ENCODE measurements around the gene PYGB. TPM values are rescaled to one million over a fixed set of nuclear protein-coding genes. Genes with fewer than 3 reads are reported as not detected.
A peak's percentile ranks its signal among the peaks of the same experiment; 100 is the strongest.

PYGB gene
- total RNA-seq, 1 experiment from 2014 or later: 78.9 TPM

DNA sequence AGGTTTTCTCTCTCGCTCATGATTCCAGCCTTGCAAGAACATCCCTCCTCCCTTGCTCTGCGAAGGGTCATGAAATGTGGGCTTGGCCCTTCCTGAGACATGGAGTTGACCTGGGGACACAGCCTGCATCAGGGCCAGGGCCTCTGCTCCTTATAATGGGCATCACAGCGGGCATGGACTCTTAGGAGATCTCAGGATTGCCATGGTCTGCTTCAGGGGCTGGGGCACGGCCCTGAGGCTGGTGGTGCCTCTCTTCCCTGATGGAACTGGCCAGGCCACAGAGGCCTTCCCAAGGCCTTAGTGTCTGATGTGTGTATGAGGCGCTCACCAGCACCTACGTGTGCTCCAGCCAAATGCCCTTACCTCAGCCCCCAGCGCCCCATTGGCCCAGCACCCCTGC, 28.5 kb upstream of the PYGB start:
- Mint-ChIP-seq H3K27ac (ENCODE audit: unreplicated experiment) (no peak overlapping the region), H3K4me1 (ENCODE audit: low read depth, unreplicated experiment) (peaks cover 7% of the 10 kb centered on the region), H3K36me3 (ENCODE audit: insufficient read depth, unreplicated experiment) (peaks cover 39% of the 10 kb centered on the region), H3K4me3 (ENCODE audit: unreplicated experiment) (no peak overlapping the region), H3K9me3 (ENCODE audit: unreplicated experiment) (no peaks in the 10 kb centered on the region), H3K27me3 (ENCODE audit: insufficient read depth, unreplicated experiment) (no peaks in the 10 kb centered on the region)
- intact Hi-C loops (cut with micrococcal nuclease; ENCODE audit: unreplicated experiment): no loop called here
- no TSS peak for BruUV-seq (replicated peaks)
- CTCF ChIA-PET: no interaction called here
- H3K27me3 ChIP-seq (replicated peaks; ENCODE audit: control insufficient read depth, insufficient read depth, low read length): no peaks in the 10 kb centered on the region
- POLR2A ChIA-PET: no interaction called here
- DNase-seq: no peak
- no peaks in the 10 kb centered on the region for H3K9me3 ChIP-seq
- TF ChIP-seq, protein P1, sequence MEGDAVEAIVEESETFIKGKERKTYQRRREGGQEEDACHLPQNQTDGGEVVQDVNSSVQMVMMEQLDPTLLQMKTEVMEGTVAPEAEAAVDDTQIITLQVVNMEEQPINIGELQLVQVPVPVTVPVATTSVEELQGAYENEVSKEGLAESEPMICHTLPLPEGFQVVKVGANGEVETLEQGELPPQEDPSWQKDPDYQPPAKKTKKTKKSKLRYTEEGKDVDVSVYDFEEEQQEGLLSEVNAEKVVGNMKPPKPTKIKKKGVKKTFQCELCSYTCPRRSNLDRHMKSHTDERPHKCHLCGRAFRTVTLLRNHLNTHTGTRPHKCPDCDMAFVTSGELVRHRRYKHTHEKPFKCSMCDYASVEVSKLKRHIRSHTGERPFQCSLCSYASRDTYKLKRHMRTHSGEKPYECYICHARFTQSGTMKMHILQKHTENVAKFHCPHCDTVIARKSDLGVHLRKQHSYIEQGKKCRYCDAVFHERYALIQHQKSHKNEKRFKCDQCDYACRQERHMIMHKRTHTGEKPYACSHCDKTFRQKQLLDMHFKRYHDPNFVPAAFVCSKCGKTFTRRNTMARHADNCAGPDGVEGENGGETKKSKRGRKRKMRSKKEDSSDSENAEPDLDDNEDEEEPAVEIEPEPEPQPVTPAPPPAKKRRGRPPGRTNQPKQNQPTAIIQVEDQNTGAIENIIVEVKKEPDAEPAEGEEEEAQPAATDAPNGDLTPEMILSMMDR (IDR thresholded peaks at IDR 0.05; ENCODE audit: insufficient read depth in 1 of 2, low read depth in 1 of 2, low read length in 1 of 2, severe bottlenecking in 1 of 2, unreplicated experiment in 1 of 2): no peak
- peaks cover 7% of the 10 kb centered on the region for H3K36me3 ChIP-seq (ENCODE audit: control insufficient read depth, insufficient read depth, low read length)
- H3K4me1 ChIP-seq: peaks cover 3% of the 10 kb centered on the region; the same call in 1 of the 2 replicates
- no peak overlapping the region for H3K4me3 ChIP-seq (ENCODE audit: low read depth, low read length)

GRCh38 chr20:25220021-25220730, 27.7 kb upstream of the PYGB start:
- Histone ChIP-seq H3K27me3 (replicated peaks; ENCODE audit: control insufficient read depth, insufficient read depth, low read length) (no peaks in the 10 kb centered on the region), H3K9me3 (no peaks in the 10 kb centered on the region), H3K36me3 (ENCODE audit: control insufficient read depth, insufficient read depth, low read length) (peaks cover 7% of the 10 kb centered on the region), H3K4me1 (peaks cover 3% of the 10 kb centered on the region; the same call in 1 of the 2 replicates), H3K4me3 (ENCODE audit: low read depth, low read length) (no peak overlapping the region)
- Mint-ChIP-seq H3K4me1 (ENCODE audit: low read depth, unreplicated experiment) (peaks cover 7% of the 10 kb centered on the region), H3K27me3 (ENCODE audit: insufficient read depth, unreplicated experiment) (no peaks in the 10 kb centered on the region), H3K27ac (ENCODE audit: unreplicated experiment) (no peak overlapping the region), H3K4me3 (ENCODE audit: unreplicated experiment) (no peak overlapping the region), H3K9me3 (ENCODE audit: unreplicated experiment) (no peaks in the 10 kb centered on the region), H3K36me3 (ENCODE audit: insufficient read depth, unreplicated experiment) (peaks cover 39% of the 10 kb centered on the region)
- ChIA-PET POLR2A (no interaction called here), CTCF (no interaction called here)
- BruUV-seq (replicated peaks): no TSS peak
- DNase-seq: no peak
- intact Hi-C loops (cut with micrococcal nuclease; ENCODE audit: unreplicated experiment): no loop called here
- TF ChIP-seq, protein P1 (IDR thresholded peaks at IDR 0.05; ENCODE audit: insufficient read depth in 1 of 2, low read depth in 1 of 2, low read length in 1 of 2, severe bottlenecking in 1 of 2, unreplicated experiment in 1 of 2): peak; percentile 47

DNA sequence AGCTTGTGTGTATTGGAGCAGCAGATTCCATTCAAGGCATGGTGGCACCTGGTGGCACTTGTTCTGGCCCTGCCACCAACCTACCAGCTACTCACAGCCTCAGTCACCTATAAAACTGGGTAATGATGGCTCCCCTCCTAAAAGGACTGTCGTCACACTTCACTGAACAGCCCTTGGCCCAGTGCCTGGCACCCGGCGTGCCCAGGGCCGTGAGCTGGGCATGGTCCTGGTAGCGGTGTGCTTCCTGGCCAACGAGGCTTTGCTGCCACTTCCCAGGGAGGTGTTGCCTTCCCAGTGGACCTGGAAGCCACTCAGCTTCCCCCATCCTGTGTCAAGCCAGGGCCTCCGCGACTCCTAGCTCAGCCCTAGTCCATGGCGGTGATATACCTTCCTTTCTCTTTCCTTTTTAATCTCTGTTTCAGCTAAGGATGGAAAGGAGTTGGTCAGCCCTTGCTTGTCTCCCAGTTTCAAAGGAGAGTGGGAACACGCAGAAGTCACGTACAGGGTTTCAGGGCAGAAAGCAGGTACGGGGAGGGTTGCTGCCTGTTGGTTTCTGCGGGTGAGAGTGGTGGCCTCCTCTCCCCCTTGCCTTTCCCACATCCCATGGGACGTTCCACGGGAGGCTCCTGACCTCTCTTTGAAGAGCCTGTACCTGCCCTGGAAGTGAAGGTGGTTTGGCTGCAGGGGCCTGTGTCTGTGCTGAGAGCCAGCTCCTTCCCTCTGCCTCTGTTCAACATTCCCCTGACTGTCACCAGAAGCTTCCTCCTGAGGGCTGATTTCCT, 26.9 kb upstream of the PYGB start:
- Mint-ChIP-seq H3K27me3 (ENCODE audit: insufficient read depth, unreplicated experiment) (no peaks in the 10 kb centered on the region), H3K27ac (ENCODE audit: unreplicated experiment) (peak overlapping the region; percentile 40), H3K4me3 (ENCODE audit: unreplicated experiment) (no peak overlapping the region), H3K4me1 (ENCODE audit: low read depth, unreplicated experiment) (peaks cover 7% of the 10 kb centered on the region), H3K36me3 (ENCODE audit: insufficient read depth, unreplicated experiment) (peaks cover 41% of the 10 kb centered on the region), H3K9me3 (ENCODE audit: unreplicated experiment) (no peaks in the 10 kb centered on the region)
- peaks cover 7% of the 10 kb centered on the region for H3K36me3 ChIP-seq (ENCODE audit: control insufficient read depth, insufficient read depth, low read length)
- H3K27me3 ChIP-seq (replicated peaks; ENCODE audit: control insufficient read depth, insufficient read depth, low read length): no peaks in the 10 kb centered on the region
- no peak for DNase-seq
- H3K4me1 ChIP-seq: peaks cover 3% of the 10 kb centered on the region; the same call in 1 of the 2 replicates
- intact Hi-C loops (cut with micrococcal nuclease; ENCODE audit: unreplicated experiment): no loop called here
- TF ChIP-seq, protein P1 (IDR thresholded peaks at IDR 0.05; ENCODE audit: insufficient read depth in 1 of 2, low read depth in 1 of 2, low read length in 1 of 2, severe bottlenecking in 1 of 2, unreplicated experiment in 1 of 2): no peak
- ChIA-PET POLR2A (interaction anchor here (0.7 kb wide), 1 partner anchor 27 kb away, joined by 4 read pairs; the partner anchor contains the start of gene PYGB), CTCF (interaction anchor here (3.0 kb wide), 1 partner anchor 26 kb away, joined by 23 read pairs; the partner anchor contains the start of gene PYGB)
- BruUV-seq (replicated peaks): no TSS peak
- no peaks in the 10 kb centered on the region for H3K9me3 ChIP-seq
- H3K4me3 ChIP-seq (ENCODE audit: low read depth, low read length): no peak overlapping the region

Measured in Caco-2 (cell line).